Activated naive CD4-positive, alpha-beta T cell treated with anti-CD3 and anti-CD28 coated beads, Interleukin-2, amount 50 U/mL, for 72 hours (primary cell): Measurements from ENCODE around the gene NHSL2. TPM values are rescaled to one million over a fixed set of nuclear protein-coding genes. Genes with fewer than 3 reads are reported as not detected.
A peak's percentile ranks its signal among the peaks of the same experiment; 100 is the strongest.

Source experiments
- ATAC-seq, 2 donors: fragments of 150-1000 bp; cut with Tn5 transposase; 2 replicates each; pipeline ENCODE4 v1.10.0; 2021; ENCODE audit warnings: mild to moderate bottlenecking in 2 of 2, moderate library complexity in 2 of 2
- DNase-seq, 2 donors: peaks; one replicate each; pipeline ENCODE4 v3.0.0; 2021 to 2022; ENCODE audit warnings: low spot score in 2 of 2
- H3K27ac Mint-ChIP-seq, 2 donors: one replicate each; pipeline ENCODE4 v1.8.0; 2022; ENCODE audit warnings: mild to moderate bottlenecking in 2 of 2, mixed read lengths in 2 of 2
- H3K36me3 Mint-ChIP-seq, 2 donors: one replicate each; pipeline ENCODE4 v1.8.0; 2022; ENCODE audit warnings: mixed read lengths in 2 of 2
- H3K9me3 Mint-ChIP-seq, 2 donors: one replicate each; pipeline ENCODE4 v1.8.0; 2022; ENCODE audit warnings: mixed read lengths in 2 of 2
- total RNA-seq, 2 donors: library from RNA; stranded (reverse); gene quantifications; one replicate each; pipeline ENCODE4 v1.2.3, GENCODE V29; 2022

The NHSL2 gene
- total RNA-seq, 2 donors from 2014 or later, result 0.05 to 0.19 TPM

- H3K9me3 Mint-ChIP-seq, result no peaks in the 10 kb centered on the region
- ATAC-seq (no peak), DNase-seq (no peak)
- H3K27ac Mint-ChIP-seq, result no peak overlapping the region
- H3K36me3 Mint-ChIP-seq, result no peaks in the 10 kb centered on the region
Observed at GRCh38 chrX:71913156-71913950, 2.7 kb downstream of the NHSL2 start.

GRCh38 chrX:71917621-71918343 lies 7.1 kb downstream of the NHSL2 start:
- no peak for ATAC-seq
- no peak for DNase-seq
- peak overlapping the region in 1 of 2 donors; percentile 50 for H3K27ac Mint-ChIP-seq
- H3K36me3 Mint-ChIP-seq, result no peaks in the 10 kb centered on the region
- no peaks in the 10 kb centered on the region for H3K9me3 Mint-ChIP-seq

- ATAC-seq, result no peak
- Mint-ChIP-seq H3K27ac (no peak overlapping the region), H3K36me3 (no peaks in the 10 kb centered on the region), H3K9me3 (no peaks in the 10 kb centered on the region)
- no peak for DNase-seq
Observed at GRCh38 chrX:71919431-71919830, 8.8 kb downstream of the NHSL2 start.

- Mint-ChIP-seq H3K27ac (no peak overlapping the region), H3K9me3 (no peaks in the 10 kb centered on the region), H3K36me3 (no peaks in the 10 kb centered on the region)
- ATAC-seq, result no peak
- DNase-seq, result no peak
Observed at GRCh38 chrX:71919886-71920285, 9.2 kb downstream of the NHSL2 start.

- Mint-ChIP-seq H3K27ac (no peak overlapping the region), H3K9me3 (no peaks in the 10 kb centered on the region), H3K36me3 (no peaks in the 10 kb centered on the region)
- DNase-seq, result no peak
- no peak for ATAC-seq
Observed at GRCh38 chrX:71922686-71923085, 12.0 kb downstream of the NHSL2 start.

GRCh38 chrX:71923516-71923915 lies 12.9 kb downstream of the NHSL2 start:
- no peaks in the 10 kb centered on the region for H3K9me3 Mint-ChIP-seq
- no peak for ATAC-seq
- DNase-seq, result no peak
- no peak overlapping the region for H3K27ac Mint-ChIP-seq
- H3K36me3 Mint-ChIP-seq, result no peaks in the 10 kb centered on the region

- H3K9me3 Mint-ChIP-seq, result no peaks in the 10 kb centered on the region
- H3K27ac Mint-ChIP-seq, result no peak overlapping the region
- ATAC-seq (no peak), DNase-seq (no peak)
- H3K36me3 Mint-ChIP-seq, result no peaks in the 10 kb centered on the region
Observed at GRCh38 chrX:71927040-71927439, 16.4 kb downstream of the NHSL2 start.

- DNase-seq (no peak), ATAC-seq (no peak)
- Mint-ChIP-seq H3K27ac (no peak overlapping the region), H3K36me3 (no peaks in the 10 kb centered on the region), H3K9me3 (no peaks in the 10 kb centered on the region)
Observed at GRCh38 chrX:71928856-71929255, 18.2 kb downstream of the NHSL2 start.

GRCh38 chrX:71930298-71930697 lies 19.7 kb downstream of the NHSL2 start:
- Mint-ChIP-seq H3K9me3 (no peaks in the 10 kb centered on the region), H3K27ac (no peak overlapping the region), H3K36me3 (no peaks in the 10 kb centered on the region)
- DNase-seq, result no peak
- ATAC-seq, result no peak

GRCh38 chrX:71935476-71935875 lies 24.8 kb downstream of the NHSL2 start:
- no peak for DNase-seq
- no peaks in the 10 kb centered on the region for H3K9me3 Mint-ChIP-seq
- no peak for ATAC-seq
- no peaks in the 10 kb centered on the region for H3K36me3 Mint-ChIP-seq
- no peak overlapping the region for H3K27ac Mint-ChIP-seq

GRCh38 chrX:71936632-71937031 lies 26.0 kb downstream of the NHSL2 start:
- no peak for ATAC-seq
- H3K9me3 Mint-ChIP-seq, result no peaks in the 10 kb centered on the region
- no peaks in the 10 kb centered on the region for H3K36me3 Mint-ChIP-seq
- no peak for DNase-seq
- no peak overlapping the region for H3K27ac Mint-ChIP-seq

GRCh38 chrX:71938371-71938770 lies 27.7 kb downstream of the NHSL2 start:
- Mint-ChIP-seq H3K27ac (no peak overlapping the region), H3K36me3 (no peaks in the 10 kb centered on the region), H3K9me3 (no peaks in the 10 kb centered on the region)
- ATAC-seq (no peak), DNase-seq (no peak)

GRCh38 chrX:71941145-71941544 lies 30.5 kb downstream of the NHSL2 start:
- DNase-seq (no peak), ATAC-seq (no peak)
- Mint-ChIP-seq H3K36me3 (no peaks in the 10 kb centered on the region), H3K9me3 (no peaks in the 10 kb centered on the region), H3K27ac (no peak overlapping the region)

- Mint-ChIP-seq H3K27ac (no peak overlapping the region), H3K9me3 (no peaks in the 10 kb centered on the region), H3K36me3 (no peaks in the 10 kb centered on the region)
- no peak for DNase-seq
- ATAC-seq, result no peak
Observed at GRCh38 chrX:71941776-71942175, 31.1 kb downstream of the NHSL2 start.

- no peak for DNase-seq
- no peak overlapping the region for H3K27ac Mint-ChIP-seq
- H3K9me3 Mint-ChIP-seq, result no peaks in the 10 kb centered on the region
- ATAC-seq, result no peak
- H3K36me3 Mint-ChIP-seq, result no peaks in the 10 kb centered on the region
Observed at GRCh38 chrX:71944369-71944768, 33.7 kb downstream of the NHSL2 start.

GRCh38 chrX:71945237-71945805 lies 34.7 kb downstream of the NHSL2 start:
- Mint-ChIP-seq H3K36me3 (no peaks in the 10 kb centered on the region), H3K9me3 (no peaks in the 10 kb centered on the region), H3K27ac (no peak overlapping the region)
- ATAC-seq (no peak), DNase-seq (no peak)

- H3K9me3 Mint-ChIP-seq, result no peaks in the 10 kb centered on the region
- ATAC-seq, result no peak
- no peak overlapping the region for H3K27ac Mint-ChIP-seq
Observed at GRCh38 chrX:71949363-71949762, 38.7 kb downstream of the NHSL2 start.

More at GRCh38 chrX:71949363-71949762, 38.7 kb downstream of the NHSL2 start:
- no peak for DNase-seq
- H3K36me3 Mint-ChIP-seq, result no peaks in the 10 kb centered on the region
